Forelimb muscle (tissue), 1 donor: ENCODE results near the gene MOK. TPM values are rescaled to one million over a fixed set of nuclear protein-coding genes. Genes with fewer than 3 reads are reported as not detected.

Experiments
- DNase-seq: peaks from one replicate; pipeline ENCODE4 v3.0.0-alpha.2; 2013; ENCODE audit warnings: low read depth
- polyA plus RNA-seq: library from polyadenylated mRNA; unstranded; fragments of 120-200 nt; gene quantifications from one replicate; pipeline ENCODE4 v1.2.1, GENCODE V29; 2013; ENCODE audit not compliant: insufficient read length

Gene MOK
- polyA plus RNA-seq, 1 donor, result 8.6 TPM

GRCh38 chr14:102225386-102225785 is 79.6 kb downstream of the MOK start:
- DNase-seq, result no peak

- no peak for DNase-seq
These were observed 81.3 kb downstream of the MOK start for GRCh38 chr14:102223682-102224081.

- no peak for DNase-seq
These were observed 82.2 kb downstream of the MOK start for GRCh38 chr14:102222751-102223150.

GRCh38 chr14:102222009-102222575 is 82.9 kb downstream of the MOK start:
- DNase-seq, result no peak

- no peak for DNase-seq
These were observed 83.9 kb downstream of the MOK start for GRCh38 chr14:102221026-102221425.

- DNase-seq, result no peak
These were observed 84.9 kb downstream of the MOK start for GRCh38 chr14:102220031-102220430.

- DNase-seq, result no peak
These were observed 85.6 kb downstream of the MOK start for GRCh38 chr14:102219316-102219715.

GRCh38 chr14:102218688-102219087 is 86.3 kb downstream of the MOK start:
- DNase-seq, result no peak

- DNase-seq, result no peak
These were observed 87.0 kb downstream of the MOK start for GRCh38 chr14:102217987-102218421.

GRCh38 chr14:102217399-102217798 is 87.6 kb downstream of the MOK start:
- no peak for DNase-seq

- no peak for DNase-seq
These were observed 89.3 kb downstream of the MOK start for GRCh38 chr14:102215576-102216250.

GRCh38 chr14:102215071-102215470 is 89.9 kb downstream of the MOK start:
- DNase-seq, result no peak

- no peak for DNase-seq
These were observed 90.8 kb downstream of the MOK start for GRCh38 chr14:102213984-102214658.

- no peak for DNase-seq
These were observed 91.5 kb downstream of the MOK start for GRCh38 chr14:102213470-102213869.

- DNase-seq, result no peak
These were observed 92.1 kb downstream of the MOK start for GRCh38 chr14:102212845-102213244.

- DNase-seq, result no peak
These were observed 92.6 kb downstream of the MOK start for GRCh38 chr14:102212356-102212755.

- DNase-seq, result no peak
These were observed 93.7 kb downstream of the MOK start for GRCh38 chr14:102211240-102211639.

GRCh38 chr14:102210421-102211042 is 94.4 kb downstream of the MOK start:
- no peak for DNase-seq

GRCh38 chr14:102209224-102209966 is 95.6 kb downstream of the MOK start:
- no peak for DNase-seq

- DNase-seq, result no peak
These were observed 96.2 kb downstream of the MOK start for GRCh38 chr14:102208741-102209140.

GRCh38 chr14:102207831-102208365 is 97.1 kb downstream of the MOK start:
- DNase-seq, result no peak

- DNase-seq, result no peak
These were observed 98.0 kb downstream of the MOK start for GRCh38 chr14:102206918-102207317.
